ENCODE results near the gene ANO1.

- TF ChIP-seq CTCF (IDR thresholded peaks at IDR 0.05) = no peak
- no peak for TF ChIP-seq POLR2AphosphoS5 (IDR thresholded peaks at IDR 0.05)
- TF ChIP-seq POLR2A (IDR thresholded peaks at IDR 0.05) = no peak
- no peak for TF ChIP-seq EP300 (IDR thresholded peaks at IDR 0.05)
Measured at GRCh38 chr11:70060611-70061293, 17.4 kb upstream of the ANO1 start.
